H1 (cell line): ENCODE data around the gene ABCG1. TPM values are rescaled to one million over a fixed set of nuclear protein-coding genes. Genes with fewer than 3 reads are reported as not detected.

Experiments
- BRCA1 ChIP-seq: IDR thresholded peaks from 2 replicates; pipeline ENCODE4 v1.6.1; 2012; ENCODE audit warnings: low read depth, low read length, improper control_type of control experiment
- polyA plus RNA-seq, 7 experiments: library from polyadenylated mRNA; depleted of rRNA in 3 of 7; stranded (reverse) in 5 of 7; unstranded in 2 of 7; fragments of >200 nt in 5 of 7; fragments of 200-250 nt in 2 of 7; gene quantifications; 1 replicate in 5 of 7; 2 replicates in 1 of 7; 4 replicates in 1 of 7; pipeline versions ENCODE4 v1.2.1 to v1.2.3, GENCODE V29; 2011 to 2013; ENCODE audit warnings: missing spikeins in 2 of 7, mixed read lengths in 2 of 7
- total RNA-seq: library from RNA; stranded (reverse); fragmentation: NEBNext Ultra II Directional; extraction: Animal tissue kit (Norgen Biotek cat#: 25700); gene quantifications from 2 replicates; pipeline ENCODE4 v1.2.1, GENCODE V29; 2021

Gene ABCG1
- total and polyA plus RNA-seq, 2 of the 8 experiments (the other 6 are each of a cell fraction or from before 2014, with no cell fraction given): 2.1 to 4.0 TPM

- TF ChIP-seq BRCA1: no peak
Measured at GRCh38 chr21:42301371-42302075, 82.6 kb downstream of the ABCG1 start (continued).
